GM21526 (cell line): Measurements from ENCODE around the gene SLC4A2.
A peak's percentile ranks its signal among the peaks of the same experiment; 100 is the strongest.
"Not testable (repeated sequence)": the region's sequence is repeated elsewhere in the genome, so short reads cannot be mapped to it uniquely, and the experiment has no call there.

ENCODE experiments used
- ATAC-seq: cut with Tn5 transposase; IDR thresholded peaks from one replicate; pipeline ENCODE4 v1.9.1; 2021; ENCODE audit warnings: moderate library complexity; ENCODE audit not compliant: unreplicated experiment, low FRiP score

SLC4A2 gene, protein sequence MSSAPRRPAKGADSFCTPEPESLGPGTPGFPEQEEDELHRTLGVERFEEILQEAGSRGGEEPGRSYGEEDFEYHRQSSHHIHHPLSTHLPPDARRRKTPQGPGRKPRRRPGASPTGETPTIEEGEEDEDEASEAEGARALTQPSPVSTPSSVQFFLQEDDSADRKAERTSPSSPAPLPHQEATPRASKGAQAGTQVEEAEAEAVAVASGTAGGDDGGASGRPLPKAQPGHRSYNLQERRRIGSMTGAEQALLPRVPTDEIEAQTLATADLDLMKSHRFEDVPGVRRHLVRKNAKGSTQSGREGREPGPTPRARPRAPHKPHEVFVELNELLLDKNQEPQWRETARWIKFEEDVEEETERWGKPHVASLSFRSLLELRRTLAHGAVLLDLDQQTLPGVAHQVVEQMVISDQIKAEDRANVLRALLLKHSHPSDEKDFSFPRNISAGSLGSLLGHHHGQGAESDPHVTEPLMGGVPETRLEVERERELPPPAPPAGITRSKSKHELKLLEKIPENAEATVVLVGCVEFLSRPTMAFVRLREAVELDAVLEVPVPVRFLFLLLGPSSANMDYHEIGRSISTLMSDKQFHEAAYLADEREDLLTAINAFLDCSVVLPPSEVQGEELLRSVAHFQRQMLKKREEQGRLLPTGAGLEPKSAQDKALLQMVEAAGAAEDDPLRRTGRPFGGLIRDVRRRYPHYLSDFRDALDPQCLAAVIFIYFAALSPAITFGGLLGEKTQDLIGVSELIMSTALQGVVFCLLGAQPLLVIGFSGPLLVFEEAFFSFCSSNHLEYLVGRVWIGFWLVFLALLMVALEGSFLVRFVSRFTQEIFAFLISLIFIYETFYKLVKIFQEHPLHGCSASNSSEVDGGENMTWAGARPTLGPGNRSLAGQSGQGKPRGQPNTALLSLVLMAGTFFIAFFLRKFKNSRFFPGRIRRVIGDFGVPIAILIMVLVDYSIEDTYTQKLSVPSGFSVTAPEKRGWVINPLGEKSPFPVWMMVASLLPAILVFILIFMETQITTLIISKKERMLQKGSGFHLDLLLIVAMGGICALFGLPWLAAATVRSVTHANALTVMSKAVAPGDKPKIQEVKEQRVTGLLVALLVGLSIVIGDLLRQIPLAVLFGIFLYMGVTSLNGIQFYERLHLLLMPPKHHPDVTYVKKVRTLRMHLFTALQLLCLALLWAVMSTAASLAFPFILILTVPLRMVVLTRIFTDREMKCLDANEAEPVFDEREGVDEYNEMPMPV

DNA sequence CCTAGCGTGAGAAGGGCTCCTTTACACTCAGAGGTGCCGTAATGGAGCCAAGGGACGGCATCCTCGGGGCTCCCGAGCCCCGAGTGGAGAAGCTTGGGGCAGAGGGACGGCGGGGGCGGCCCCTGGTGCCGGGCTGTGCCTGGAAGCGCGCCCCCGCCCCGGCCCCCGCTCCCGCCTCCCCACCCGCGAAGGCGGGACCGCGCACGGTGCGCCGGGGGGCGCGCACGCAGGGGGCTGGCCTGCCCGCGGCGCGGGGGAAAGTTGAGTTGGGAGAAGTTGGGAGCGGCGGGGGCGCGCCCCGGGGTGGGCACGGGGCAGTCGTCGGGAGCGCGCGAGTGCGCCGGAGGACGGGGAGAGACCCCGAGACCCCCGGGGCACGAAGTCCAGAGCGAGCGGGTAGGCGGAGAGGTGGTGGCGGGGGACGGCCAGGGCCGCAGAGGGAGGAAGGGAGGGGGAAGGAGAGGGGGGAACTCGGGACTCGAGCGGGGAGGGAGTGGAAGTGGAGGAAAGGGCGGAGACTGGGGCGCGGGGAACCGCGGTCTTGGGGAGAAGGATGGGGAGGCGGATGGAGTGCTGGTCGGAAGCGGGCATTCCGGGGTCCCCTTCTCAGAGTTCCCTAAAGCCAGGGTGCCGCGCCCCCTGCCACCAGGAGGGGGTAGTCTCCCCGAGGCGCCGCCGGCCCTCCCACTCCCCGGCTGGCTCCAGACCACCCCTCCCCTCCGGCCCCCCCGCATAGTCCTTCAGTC lies at the start of gene SLC4A2:
TSS of gene SLC4A2 (plus strand) at position 223 of the 746 bp plus-strand sequence. CDS start 2,399 bp downstream, outside the sequence.
- peak; percentile 29 for ATAC-seq

DNA sequence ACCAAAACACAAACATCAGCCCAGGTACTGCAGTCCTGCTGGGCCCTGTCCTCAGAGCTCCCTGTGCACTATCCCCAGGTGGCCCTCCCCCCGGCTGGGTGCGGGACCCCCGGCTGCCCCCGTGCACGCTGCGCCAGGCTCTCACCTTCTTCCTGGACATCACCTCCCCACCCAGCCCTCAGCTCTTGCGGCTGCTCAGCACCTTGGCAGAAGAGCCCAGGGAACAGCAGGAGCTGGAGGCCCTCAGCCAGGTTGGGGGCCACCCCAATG lies 49.4 kb upstream of the SLC4A2 start:
- ATAC-seq: no peak

DNA sequence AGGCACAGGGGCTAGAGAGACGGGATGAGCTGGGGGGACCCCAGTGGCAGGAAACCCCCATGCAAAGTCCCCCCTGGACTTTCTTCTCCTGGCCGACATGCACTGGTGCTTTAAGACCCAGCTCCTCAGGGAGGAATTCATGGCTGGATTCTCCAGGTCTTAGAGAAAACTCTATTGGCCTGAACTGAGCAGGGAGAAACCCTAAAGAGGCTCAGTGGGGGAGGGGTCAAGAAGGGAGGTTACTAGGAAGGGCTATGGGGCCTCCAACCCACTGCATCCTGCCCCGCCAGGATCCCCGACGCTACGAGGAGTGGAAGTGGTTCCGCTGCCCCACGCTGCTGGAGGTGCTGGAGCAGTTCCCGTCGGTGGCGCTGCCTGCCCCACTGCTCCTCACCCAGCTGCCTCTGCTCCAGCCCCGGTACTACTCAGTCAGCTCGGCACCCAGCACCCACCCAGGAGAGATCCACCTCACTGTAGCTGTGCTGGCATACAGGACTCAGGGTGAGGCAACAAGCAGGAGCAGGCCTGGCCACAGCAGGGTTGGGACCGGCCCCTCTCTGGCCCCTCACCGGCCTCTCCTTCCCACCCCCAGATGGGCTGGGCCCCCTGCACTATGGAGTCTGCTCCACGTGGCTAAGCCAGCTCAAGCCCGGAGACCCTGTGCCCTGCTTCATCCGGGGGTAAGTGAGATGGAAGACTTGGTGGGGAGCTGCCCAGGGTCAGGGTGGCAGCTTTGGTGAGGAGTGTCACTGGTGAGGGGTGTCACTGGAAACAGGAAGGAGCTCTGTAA lies 48.9 kb upstream of the SLC4A2 start:
- no peak for ATAC-seq

DNA sequence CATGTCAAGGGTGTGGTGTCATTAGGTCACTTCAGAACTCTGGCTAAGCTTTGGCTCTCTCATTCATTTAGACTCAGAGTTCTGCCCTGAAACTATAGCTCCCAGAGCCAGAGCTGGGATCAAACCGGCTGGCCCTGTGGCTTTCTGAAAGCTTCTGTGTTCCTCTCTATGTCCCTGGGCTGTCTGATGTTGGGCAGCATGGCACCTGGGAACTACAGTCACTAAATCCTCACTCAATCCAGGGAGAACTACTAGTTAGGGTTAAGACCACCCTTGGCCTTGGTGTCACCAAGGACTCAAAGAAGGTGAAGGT lies 48.3 kb upstream of the SLC4A2 start:
- no peak for ATAC-seq

DNA sequence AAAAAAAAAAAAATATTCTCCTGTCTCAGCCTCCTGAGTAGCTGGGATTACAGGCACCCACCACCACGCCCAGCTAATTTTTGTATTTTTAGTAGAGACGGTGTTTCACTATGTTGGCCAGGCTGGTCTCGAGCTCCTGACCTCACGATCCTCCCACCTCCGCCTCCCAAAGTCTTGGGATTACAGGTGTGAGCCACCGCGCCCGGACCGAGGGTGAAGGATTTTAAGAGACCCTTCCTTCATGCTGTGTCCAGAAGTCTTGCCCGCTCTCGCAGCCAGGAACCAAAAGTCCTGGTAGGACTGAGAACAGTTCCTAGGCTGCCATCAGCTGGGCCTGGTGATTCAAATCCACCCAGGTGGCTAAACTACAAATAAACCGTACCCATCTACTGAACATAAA lies 47.8 kb upstream of the SLC4A2 start:
- not testable (repeated sequence) for ATAC-seq

DNA sequence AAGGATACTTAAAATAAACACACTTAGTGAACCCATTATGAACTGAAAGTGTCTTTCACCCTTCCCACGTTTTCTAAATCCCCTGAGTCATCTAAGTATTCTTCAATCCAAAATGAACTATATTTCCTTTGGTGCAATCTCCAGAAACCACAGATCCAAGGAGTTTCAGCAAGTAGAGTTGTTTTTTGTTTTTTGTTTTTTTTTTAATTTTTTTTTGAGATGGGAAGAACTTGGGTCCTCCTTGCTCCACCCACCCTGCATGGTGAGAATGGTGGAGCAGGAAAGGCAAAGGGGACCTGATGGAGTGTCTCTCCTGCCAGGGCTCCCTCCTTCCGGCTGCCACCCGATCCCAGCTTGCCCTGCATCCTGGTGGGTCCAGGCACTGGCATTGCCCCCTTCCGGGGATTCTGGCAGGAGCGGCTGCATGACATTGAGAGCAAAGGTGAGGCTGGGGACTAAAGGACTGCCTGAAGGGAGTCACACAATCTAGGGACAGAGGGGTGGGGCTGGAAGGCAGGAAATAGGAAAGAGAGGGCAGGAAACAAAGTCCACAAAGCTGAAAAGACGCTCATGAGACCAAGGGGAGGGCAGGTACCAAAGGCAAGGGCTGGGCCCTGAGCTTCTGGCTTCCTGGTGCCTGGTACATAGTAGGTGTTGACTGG lies 47.2 kb upstream of the SLC4A2 start:
- ATAC-seq: no peak

DNA sequence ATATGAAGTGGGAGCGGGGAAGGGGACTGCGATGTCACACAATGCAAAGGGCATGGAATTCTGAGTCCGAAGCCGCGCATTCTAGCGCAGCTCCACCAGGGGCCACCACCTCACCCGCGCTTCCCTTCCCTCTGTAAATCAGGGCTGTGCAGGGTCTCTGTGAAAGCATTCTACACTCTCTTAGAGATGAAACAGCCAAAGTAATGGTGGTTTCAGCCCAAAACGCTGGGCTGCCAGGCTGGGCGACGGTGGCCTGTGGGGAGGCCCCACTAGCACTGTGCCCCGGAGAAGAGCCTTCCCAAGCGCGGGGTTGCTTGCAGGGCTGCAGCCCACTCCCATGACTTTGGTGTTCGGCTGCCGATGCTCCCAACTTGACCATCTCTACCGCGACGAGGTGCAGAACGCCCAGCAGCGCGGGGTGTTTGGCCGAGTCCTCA lies 46.5 kb upstream of the SLC4A2 start:
- no peak for ATAC-seq

DNA sequence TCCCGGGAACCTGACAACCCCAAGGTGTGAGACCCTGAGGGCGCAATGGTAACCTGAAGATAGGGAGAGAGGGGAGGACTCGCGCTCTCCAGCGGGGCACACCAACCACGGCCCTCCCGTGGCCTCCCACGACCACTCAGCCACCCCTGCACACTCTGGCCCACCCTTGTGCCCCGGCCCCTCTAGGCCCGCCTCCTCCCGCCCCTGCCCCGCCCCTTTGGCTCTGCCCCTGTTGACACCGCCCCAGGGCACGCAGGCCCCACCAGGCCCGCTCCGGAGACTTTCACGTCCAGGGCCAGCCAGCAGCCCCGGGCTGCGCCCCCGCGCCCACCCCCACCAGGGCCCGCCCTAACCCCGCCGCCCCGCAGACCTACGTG lies 46.0 kb upstream of the SLC4A2 start:
- ATAC-seq: no peak

DNA sequence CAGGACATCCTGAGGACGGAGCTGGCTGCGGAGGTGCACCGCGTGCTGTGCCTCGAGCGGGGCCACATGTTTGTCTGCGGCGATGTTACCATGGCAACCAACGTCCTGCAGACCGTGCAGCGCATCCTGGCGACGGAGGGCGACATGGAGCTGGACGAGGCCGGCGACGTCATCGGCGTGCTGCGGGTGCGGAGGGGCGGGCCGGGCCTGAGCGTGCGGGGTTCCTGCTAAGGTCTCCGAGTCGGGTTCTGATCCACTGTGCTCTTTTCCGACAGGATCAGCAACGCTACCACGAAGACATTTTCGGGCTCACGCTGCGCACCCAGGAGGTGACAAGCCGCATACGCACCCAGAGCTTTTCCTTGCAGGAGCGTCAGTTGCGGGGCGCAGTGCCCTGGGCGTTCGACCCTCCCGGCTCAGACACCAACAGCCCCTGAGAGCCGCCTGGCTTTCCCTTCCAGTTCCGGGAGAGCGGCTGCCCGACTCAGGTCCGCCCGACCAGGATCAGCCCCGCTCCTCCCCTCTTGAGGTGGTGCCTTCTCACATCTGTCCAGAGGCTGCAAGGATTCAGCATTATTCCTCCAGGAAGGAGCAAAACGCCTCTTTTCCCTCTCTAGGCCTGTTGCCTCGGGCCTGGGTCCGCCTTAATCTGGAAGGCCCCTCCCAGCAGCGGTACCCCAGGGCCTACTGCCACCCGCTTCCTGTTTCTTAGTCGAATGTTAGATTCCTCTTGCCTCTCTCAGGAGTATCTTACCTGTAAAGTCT lies 45.5 kb upstream of the SLC4A2 start:
- ATAC-seq: peak; percentile 44

DNA sequence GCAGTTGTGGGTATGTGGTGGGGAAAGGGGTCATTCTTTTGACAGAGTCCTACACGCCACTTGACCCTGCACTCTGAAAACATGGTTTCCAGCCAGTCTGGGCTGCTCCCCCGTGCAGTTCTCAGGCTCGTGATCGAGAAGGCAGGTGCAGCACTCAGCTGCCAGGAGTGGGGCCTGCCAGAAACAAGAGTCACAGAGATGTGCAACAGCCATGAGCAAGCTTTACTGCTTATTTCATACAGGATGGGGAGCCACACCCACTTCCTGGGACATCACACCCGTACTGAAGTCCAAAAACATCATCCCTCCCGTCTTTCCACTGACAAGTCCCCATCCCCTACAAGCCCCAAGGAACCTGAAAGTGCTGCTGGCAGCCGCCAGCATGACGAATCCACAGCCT lies 44.4 kb upstream of the SLC4A2 start:
- ATAC-seq: no peak

DNA sequence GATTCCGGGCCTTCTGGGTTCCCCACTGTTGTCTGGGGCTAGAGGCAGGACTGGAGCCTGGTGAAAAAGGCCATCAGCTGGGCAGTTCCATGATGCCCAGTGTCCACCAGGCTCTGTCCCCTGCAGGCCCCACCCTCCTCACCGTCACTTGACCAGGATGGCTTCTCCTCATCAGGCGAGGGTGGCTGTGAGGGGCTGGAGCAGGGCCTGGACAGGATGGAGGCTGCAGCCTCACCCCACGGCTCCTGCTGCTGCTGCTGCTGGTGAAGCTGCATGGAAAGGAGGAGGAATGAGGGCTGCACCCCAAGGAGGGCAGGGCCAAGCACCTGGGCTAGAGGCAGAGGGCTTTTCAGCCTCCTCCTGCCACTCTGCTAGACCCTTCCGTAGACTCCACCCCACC lies 43.4 kb upstream of the SLC4A2 start:
- no peak for ATAC-seq

DNA sequence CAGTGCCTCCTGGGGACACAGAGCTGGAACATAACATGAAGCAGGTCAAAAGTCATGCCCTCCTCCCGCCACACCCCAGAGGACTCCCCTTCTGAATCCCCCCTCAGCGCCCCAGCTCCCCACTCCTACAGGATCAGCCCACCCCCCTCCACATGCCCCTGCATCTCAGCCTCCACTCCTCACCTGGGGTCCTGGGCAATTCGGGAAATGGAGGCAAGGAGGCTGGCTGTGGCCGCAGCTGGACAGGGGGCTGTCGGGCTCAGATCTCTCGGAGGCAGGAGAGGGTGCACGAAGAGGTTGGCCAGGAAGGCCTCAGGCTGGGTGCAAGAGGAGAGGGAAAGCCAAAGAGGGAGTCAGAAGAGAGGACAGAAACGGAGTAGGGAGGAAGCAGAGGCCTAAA lies 42.9 kb upstream of the SLC4A2 start:
- ATAC-seq: no peak

DNA sequence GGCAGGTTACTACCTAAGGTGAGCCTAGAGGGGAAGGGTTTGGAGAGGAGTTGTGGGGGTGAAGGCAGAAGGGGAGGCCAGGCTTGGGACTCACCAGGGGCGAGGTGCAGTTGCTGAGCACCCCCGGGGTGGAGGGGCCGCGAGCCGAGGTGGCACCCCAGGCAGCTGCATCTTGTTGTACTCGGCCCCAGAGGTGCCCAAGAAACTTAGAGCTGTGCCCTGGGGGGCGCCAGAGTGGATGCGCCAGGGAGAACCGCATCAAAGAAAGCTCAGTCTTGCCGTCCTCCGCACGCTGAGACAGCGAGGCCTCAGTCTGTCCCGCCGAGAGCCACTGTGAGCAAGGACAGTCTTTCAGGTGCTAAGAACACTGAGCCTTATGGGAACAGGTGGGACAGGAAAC lies 42.4 kb upstream of the SLC4A2 start:
- no peak for ATAC-seq

DNA sequence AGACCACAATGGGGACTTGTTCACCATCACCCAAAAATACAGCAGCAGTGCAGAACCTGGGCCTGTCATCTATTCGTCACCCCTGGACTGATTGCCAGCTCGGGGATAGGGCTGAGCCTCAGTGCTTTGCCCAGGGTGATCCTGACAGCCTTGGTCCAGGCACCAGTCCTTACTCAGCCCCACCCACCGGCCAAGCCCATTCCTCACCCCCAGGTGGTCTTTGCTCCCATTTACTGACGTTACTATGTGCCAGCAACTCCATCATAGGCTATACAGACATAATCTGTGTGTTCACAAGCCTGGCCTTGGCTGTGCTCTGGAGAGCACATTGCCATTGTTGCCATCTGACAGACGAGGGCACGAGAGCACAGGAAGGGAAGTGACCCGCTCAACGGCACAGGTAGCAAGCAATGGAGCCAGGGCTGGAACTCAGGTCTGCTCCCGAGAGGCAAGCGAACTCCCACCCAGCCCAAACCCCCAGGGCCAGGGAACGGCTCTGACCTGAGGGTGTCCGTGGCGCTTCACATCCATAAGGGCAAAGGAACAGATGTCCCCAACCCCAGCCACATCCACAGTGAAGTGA lies 41.9 kb upstream of the SLC4A2 start:
- no peak for ATAC-seq

DNA sequence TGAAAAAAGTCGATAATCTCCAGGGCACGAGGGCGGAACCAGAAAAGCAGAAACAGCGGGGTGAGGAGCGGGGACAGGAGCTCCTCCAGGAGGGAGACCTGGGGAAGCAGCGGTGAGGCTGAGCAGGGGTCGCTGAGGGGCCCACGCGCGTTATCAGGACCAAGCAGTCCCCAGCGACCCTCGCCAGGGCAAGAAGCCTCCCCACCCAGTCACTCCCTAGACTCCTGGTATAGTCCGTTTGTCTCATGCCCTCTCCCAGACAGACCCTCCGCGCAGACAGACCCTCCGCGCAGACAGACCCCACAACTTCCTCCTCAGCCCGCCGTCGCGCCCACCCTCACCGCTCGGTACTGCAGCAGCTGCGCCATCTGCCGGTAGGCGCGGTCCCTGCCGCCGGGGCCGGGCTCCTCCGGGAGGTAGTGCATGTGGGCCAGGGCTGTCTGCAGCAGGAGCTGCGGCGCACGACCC lies 41.4 kb upstream of the SLC4A2 start:
- ATAC-seq: peak; percentile 47

DNA sequence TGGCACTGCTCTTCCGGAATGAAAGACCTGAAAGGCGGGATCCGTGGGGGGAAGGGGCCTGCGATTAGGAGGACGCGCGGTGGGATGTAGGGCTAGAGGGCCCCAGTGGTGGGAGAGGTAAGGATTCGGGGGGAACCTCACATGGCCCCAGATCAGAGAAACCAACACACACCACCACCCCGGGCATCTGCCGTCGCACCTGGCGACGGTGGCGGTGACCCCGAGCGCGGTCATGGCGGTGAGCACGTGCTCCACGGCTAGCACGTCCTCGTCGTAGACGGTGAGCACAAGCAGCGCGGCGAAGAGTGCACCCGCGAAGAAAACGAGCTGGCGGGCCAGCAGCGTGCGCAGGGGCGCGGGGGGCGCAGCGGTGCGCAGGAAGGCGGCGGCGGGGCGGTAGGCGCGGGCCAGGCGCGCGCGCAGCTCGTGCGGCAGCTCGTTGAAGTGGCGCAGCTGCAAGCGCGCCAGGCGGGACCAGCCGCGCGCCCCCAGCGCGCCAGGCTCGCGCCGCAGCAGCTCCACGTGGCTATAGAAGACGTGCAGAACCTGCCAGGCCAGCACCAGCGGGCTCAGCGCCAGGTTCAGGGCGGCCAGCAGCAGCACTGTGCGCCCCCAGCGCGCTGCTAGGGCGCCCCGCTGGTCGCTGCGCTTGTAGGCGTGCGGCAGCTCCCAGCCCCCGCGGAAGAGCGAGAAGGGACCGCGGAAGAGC lies 40.8 kb upstream of the SLC4A2 start:
- ATAC-seq: no peak

DNA sequence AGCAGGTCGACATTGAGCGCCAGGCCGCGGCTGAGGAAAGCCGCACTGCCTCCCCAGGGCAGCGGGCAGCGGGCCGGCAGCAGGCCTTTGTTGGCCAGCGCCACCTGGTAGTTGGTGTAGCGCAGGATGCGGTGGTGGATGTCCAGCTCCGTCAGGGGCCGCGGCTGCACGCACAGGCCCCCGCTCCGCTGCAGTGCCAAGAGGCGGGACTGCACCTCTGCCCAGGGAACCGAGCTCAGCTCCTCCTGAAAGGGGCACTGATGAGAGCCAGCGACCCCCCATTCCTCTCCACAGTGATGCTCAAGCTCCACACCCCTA lies 40.3 kb upstream of the SLC4A2 start:
- ATAC-seq: no peak

DNA sequence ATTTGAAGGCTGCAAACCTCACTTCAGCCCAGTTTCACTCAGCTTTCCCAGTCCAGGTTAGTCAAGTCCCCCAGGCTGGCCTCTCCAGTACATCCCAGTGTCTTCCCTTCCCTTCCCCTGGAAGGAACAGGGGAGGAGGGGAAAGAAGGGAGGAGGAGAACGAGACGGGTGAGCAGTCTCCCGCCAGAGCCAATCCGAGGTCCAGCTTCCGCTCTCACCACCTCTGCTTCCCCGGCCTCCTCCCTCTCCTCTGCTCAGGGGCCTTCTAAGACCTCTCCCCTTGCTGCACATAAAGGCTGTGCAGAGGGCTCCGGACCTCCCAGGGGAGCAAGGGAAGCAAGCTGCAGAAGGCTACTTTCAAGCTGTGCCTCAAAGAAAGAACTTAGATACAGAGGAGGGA lies 39.2 kb upstream of the SLC4A2 start:
- ATAC-seq: no peak
